ENCODE measurements around the gene TENM4.

Gene TENM4

DNA sequence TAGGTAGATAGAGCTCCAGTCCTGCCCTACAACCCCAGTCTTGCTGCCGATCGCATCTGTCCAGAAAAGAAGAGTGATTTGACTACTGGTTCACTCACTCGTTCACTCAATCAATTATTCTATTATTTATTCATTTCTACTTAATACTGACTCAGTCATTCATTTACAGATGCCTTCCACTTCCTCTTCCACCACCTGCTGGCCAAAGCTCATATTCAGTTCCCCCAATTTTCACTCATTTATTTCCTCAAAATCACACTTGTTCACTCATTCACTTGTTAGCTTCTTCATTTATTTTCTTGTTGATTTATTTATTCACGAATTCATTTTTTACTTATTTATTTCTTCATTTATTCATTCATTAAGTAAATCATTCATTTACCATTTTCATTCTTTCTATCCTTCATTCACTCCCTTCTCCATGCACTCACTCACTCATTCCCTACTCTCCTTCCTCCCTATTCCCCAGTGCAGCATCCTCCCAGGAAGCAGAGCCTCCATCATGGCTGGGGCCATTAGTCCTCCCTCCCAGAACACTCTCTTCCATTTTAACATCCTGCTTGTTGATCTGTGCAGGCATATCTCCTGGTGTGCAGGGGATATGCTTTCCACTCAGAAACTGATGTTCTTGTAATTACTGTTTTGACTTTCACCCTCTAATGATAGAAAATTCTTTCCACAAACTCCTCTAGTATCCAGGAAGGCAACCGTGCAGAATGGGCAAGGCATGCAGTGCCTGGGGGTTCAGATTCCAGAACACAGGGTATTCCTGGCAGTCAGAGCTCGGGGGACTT, 281.0 kb downstream of the TENM4 start:
- Histone ChIP-seq H3K9ac (ENCODE audit: low read depth in 1 of 2, low read length in 2 of 2) (no peak overlapping the region), H3K36me3 (ENCODE audit: control insufficient read depth in 1 of 2, insufficient read depth in 2 of 2, low read length in 2 of 2) (no peaks in the 10 kb centered on the region), H3K27ac (ENCODE audit: low read depth, low read length) (no peak overlapping the region), H3K4me1 (ENCODE audit: control insufficient read depth in 1 of 2, insufficient read depth in 2 of 2, low read length in 2 of 2) (no peaks in the 10 kb centered on the region), H3K4me3 (ENCODE audit: low read depth in 1 of 2, low read length in 2 of 2) (no peak overlapping the region), H3K27me3 (ENCODE audit: control insufficient read depth in 1 of 2, insufficient read depth in 2 of 2, low read length in 2 of 2) (no peaks in the 10 kb centered on the region), H3K9me3 (ENCODE audit: control insufficient read depth in 1 of 2, low read length in 2 of 2) (no peaks in the 10 kb centered on the region)

- H3K27me3 ChIP-seq (ENCODE audit: control insufficient read depth in 1 of 2, insufficient read depth in 2 of 2, low read length in 2 of 2) = no peaks in the 10 kb centered on the region
- no peaks in the 10 kb centered on the region for H3K9me3 ChIP-seq (ENCODE audit: control insufficient read depth in 1 of 2, low read length in 2 of 2)
- H3K27ac ChIP-seq (ENCODE audit: low read depth, low read length) = no peak overlapping the region
- no peak overlapping the region for H3K4me3 ChIP-seq (ENCODE audit: low read depth in 1 of 2, low read length in 2 of 2)
- H3K4me1 ChIP-seq (ENCODE audit: control insufficient read depth in 1 of 2, insufficient read depth in 2 of 2, low read length in 2 of 2) = no peaks in the 10 kb centered on the region
- H3K36me3 ChIP-seq (ENCODE audit: control insufficient read depth in 1 of 2, insufficient read depth in 2 of 2, low read length in 2 of 2) = no peaks in the 10 kb centered on the region
- H3K9ac ChIP-seq (ENCODE audit: low read depth in 1 of 2, low read length in 2 of 2) = no peak overlapping the region
These were observed 283.1 kb downstream of the TENM4 start for GRCh38 chr11:79157738-79158137.

- no peak overlapping the region for H3K9ac ChIP-seq (ENCODE audit: low read depth in 1 of 2, low read length in 2 of 2)
- no peak overlapping the region for H3K27ac ChIP-seq (ENCODE audit: low read depth, low read length)
- peaks cover 0 to 4% of the 10 kb centered on the region in 2 donors for H3K27me3 ChIP-seq (ENCODE audit: control insufficient read depth in 1 of 2, insufficient read depth in 2 of 2, low read length in 2 of 2)
- no peaks in the 10 kb centered on the region for H3K36me3 ChIP-seq (ENCODE audit: control insufficient read depth in 1 of 2, insufficient read depth in 2 of 2, low read length in 2 of 2)
- H3K9me3 ChIP-seq (ENCODE audit: control insufficient read depth in 1 of 2, low read length in 2 of 2) = no peaks in the 10 kb centered on the region
- no peak overlapping the region for H3K4me3 ChIP-seq (ENCODE audit: low read depth in 1 of 2, low read length in 2 of 2)
- no peaks in the 10 kb centered on the region for H3K4me1 ChIP-seq (ENCODE audit: control insufficient read depth in 1 of 2, insufficient read depth in 2 of 2, low read length in 2 of 2)
These were observed 284.8 kb downstream of the TENM4 start for GRCh38 chr11:79156031-79156430.

DNA sequence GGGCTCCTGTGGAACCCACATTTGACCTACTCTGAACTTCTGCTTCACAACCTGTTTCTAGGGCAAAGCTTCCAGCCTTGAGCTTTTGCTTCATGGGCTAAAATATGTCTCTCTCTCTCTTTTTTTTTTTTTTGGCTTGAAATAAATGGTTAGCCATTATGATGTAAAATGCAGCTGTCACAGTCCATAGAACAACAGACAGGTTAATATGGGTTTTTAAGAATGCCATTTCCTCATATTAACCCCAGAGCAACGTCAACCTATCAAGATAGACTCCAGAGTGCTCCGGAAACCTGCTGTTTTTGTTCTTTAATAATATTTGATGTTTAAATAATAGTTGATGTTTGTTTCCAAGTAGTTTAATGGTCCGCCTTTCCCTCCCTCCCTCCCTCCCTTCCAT, 285.6 kb downstream of the TENM4 start:
- Histone ChIP-seq H3K9ac (ENCODE audit: low read depth in 1 of 2, low read length in 2 of 2) (no peak overlapping the region), H3K4me1 (ENCODE audit: control insufficient read depth in 1 of 2, insufficient read depth in 2 of 2, low read length in 2 of 2) (no peaks in the 10 kb centered on the region), H3K27me3 (ENCODE audit: control insufficient read depth in 1 of 2, insufficient read depth in 2 of 2, low read length in 2 of 2) (peaks cover 0 to 4% of the 10 kb centered on the region in 2 donors), H3K36me3 (ENCODE audit: control insufficient read depth in 1 of 2, insufficient read depth in 2 of 2, low read length in 2 of 2) (no peaks in the 10 kb centered on the region), H3K4me3 (ENCODE audit: low read depth in 1 of 2, low read length in 2 of 2) (no peak overlapping the region), H3K27ac (ENCODE audit: low read depth, low read length) (no peak overlapping the region), H3K9me3 (ENCODE audit: control insufficient read depth in 1 of 2, low read length in 2 of 2) (no peaks in the 10 kb centered on the region)

DNA sequence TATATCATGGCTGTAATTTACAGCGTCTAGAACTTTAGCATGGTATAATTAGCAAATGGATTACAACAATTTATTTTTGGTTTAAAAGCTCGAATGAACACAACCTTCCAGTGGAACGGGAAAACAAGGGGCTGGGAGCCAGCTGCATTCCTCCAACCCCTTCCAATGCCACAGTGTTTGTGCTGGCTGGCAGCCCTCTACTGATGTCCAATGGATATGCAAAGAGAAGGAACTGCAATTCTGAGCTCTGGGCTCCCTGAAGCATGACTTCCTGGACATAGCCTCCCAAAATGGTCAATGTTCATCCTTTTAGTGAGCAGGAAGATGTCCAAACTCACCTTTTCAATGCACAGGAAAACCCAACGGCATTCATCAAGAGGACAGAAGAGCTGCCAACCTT, 288.3 kb downstream of the TENM4 start:
- H3K27ac ChIP-seq (ENCODE audit: low read depth, low read length) = no peak overlapping the region
- H3K27me3 ChIP-seq (ENCODE audit: control insufficient read depth in 1 of 2, insufficient read depth in 2 of 2, low read length in 2 of 2) = peaks cover 0 to 4% of the 10 kb centered on the region in 2 donors
- H3K9me3 ChIP-seq (ENCODE audit: control insufficient read depth in 1 of 2, low read length in 2 of 2) = no peaks in the 10 kb centered on the region
- no peaks in the 10 kb centered on the region for H3K36me3 ChIP-seq (ENCODE audit: control insufficient read depth in 1 of 2, insufficient read depth in 2 of 2, low read length in 2 of 2)
- H3K4me1 ChIP-seq (ENCODE audit: control insufficient read depth in 1 of 2, insufficient read depth in 2 of 2, low read length in 2 of 2) = no peaks in the 10 kb centered on the region
- H3K4me3 ChIP-seq (ENCODE audit: low read depth in 1 of 2, low read length in 2 of 2) = no peak overlapping the region
- H3K9ac ChIP-seq (ENCODE audit: low read depth in 1 of 2, low read length in 2 of 2) = no peak overlapping the region

DNA sequence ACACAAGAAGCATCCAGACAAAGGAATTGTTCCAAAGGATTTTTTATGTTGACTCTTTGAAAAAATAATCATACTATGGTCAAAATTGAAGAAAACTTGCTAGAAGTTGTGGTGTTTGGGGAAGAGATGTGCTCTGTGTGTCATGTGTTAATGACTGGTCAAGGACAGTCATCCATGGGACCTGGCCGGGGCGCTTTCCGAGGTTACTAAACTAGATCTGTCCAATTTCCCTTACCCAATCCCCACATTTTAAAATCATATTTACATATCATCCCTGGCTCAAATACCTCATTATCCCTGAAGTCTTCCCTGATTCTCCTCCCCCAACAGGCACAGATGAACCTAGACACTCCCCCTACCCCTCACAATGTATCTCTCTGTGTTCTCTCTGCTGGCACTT, 289.4 kb downstream of the TENM4 start:
- Histone ChIP-seq H3K9me3 (ENCODE audit: control insufficient read depth in 1 of 2, low read length in 2 of 2) (no peaks in the 10 kb centered on the region), H3K9ac (ENCODE audit: low read depth in 1 of 2, low read length in 2 of 2) (no peak overlapping the region), H3K27me3 (ENCODE audit: control insufficient read depth in 1 of 2, insufficient read depth in 2 of 2, low read length in 2 of 2) (peaks cover 0 to 4% of the 10 kb centered on the region in 2 donors), H3K27ac (ENCODE audit: low read depth, low read length) (no peak overlapping the region), H3K4me1 (ENCODE audit: control insufficient read depth in 1 of 2, insufficient read depth in 2 of 2, low read length in 2 of 2) (no peaks in the 10 kb centered on the region), H3K36me3 (ENCODE audit: control insufficient read depth in 1 of 2, insufficient read depth in 2 of 2, low read length in 2 of 2) (no peaks in the 10 kb centered on the region), H3K4me3 (ENCODE audit: low read depth in 1 of 2, low read length in 2 of 2) (no peak overlapping the region)

GRCh38 chr11:79150966-79151365, 289.9 kb downstream of the TENM4 start:
- Histone ChIP-seq H3K4me1 (ENCODE audit: control insufficient read depth in 1 of 2, insufficient read depth in 2 of 2, low read length in 2 of 2) (no peaks in the 10 kb centered on the region), H3K27me3 (ENCODE audit: control insufficient read depth in 1 of 2, insufficient read depth in 2 of 2, low read length in 2 of 2) (peaks cover 0 to 4% of the 10 kb centered on the region in 2 donors), H3K4me3 (ENCODE audit: low read depth in 1 of 2, low read length in 2 of 2) (no peak overlapping the region), H3K27ac (ENCODE audit: low read depth, low read length) (no peak overlapping the region), H3K9ac (ENCODE audit: low read depth in 1 of 2, low read length in 2 of 2) (no peak overlapping the region), H3K9me3 (ENCODE audit: control insufficient read depth in 1 of 2, low read length in 2 of 2) (no peaks in the 10 kb centered on the region), H3K36me3 (ENCODE audit: control insufficient read depth in 1 of 2, insufficient read depth in 2 of 2, low read length in 2 of 2) (no peaks in the 10 kb centered on the region)

DNA sequence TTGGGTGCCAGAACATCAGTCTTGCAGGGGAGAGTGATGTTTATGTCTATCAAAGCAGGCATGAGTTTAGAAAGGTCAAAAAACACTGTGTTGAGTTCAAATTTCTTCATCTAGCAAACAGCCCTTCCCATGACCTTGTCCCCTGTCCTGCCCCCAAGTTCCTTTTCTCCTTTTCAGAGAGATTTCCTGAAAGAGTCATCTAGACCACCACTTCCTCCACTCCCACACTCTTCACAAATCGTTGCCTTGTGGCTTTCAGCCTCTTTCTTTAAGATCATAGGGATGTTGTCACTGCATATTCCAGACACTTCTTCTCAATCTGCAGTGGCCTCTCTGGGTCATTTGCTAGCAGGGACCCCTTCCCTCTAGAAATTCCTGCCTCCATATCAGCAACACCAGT, 290.5 kb downstream of the TENM4 start:
- H3K36me3 ChIP-seq (ENCODE audit: control insufficient read depth in 1 of 2, insufficient read depth in 2 of 2, low read length in 2 of 2) = no peaks in the 10 kb centered on the region
- no peaks in the 10 kb centered on the region for H3K4me1 ChIP-seq (ENCODE audit: control insufficient read depth in 1 of 2, insufficient read depth in 2 of 2, low read length in 2 of 2)
- H3K9ac ChIP-seq (ENCODE audit: low read depth in 1 of 2, low read length in 2 of 2) = no peak overlapping the region
- no peak overlapping the region for H3K27ac ChIP-seq (ENCODE audit: low read depth, low read length)
- H3K27me3 ChIP-seq (ENCODE audit: control insufficient read depth in 1 of 2, insufficient read depth in 2 of 2, low read length in 2 of 2) = peaks cover 0 to 4% of the 10 kb centered on the region in 2 donors
- no peak overlapping the region for H3K4me3 ChIP-seq (ENCODE audit: low read depth in 1 of 2, low read length in 2 of 2)
- no peaks in the 10 kb centered on the region for H3K9me3 ChIP-seq (ENCODE audit: control insufficient read depth in 1 of 2, low read length in 2 of 2)

DNA sequence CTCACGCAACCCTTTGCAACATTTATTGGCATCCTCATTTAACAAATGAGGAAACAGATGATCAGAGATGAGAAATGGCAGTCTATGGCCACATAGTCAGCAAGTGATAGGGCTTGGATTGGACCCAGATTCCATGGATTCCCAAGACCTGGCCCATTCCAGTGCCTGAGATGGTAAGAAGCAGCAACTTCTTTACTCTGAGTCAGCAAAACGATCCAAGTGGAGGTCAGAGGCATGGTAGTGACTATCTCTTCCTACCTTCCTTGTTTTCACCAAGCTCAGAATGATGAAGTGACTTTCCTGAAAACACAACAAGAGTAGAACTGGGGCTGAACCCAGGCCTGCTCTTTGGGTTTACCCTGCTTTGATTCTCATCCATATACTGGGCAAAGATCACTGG, 293.1 kb downstream of the TENM4 start:
- Histone ChIP-seq H3K4me3 (ENCODE audit: low read depth in 1 of 2, low read length in 2 of 2) (no peak overlapping the region), H3K9me3 (ENCODE audit: control insufficient read depth in 1 of 2, low read length in 2 of 2) (no peaks in the 10 kb centered on the region), H3K9ac (ENCODE audit: low read depth in 1 of 2, low read length in 2 of 2) (no peak overlapping the region), H3K27ac (ENCODE audit: low read depth, low read length) (no peak overlapping the region), H3K36me3 (ENCODE audit: control insufficient read depth in 1 of 2, insufficient read depth in 2 of 2, low read length in 2 of 2) (no peaks in the 10 kb centered on the region), H3K4me1 (ENCODE audit: control insufficient read depth in 1 of 2, insufficient read depth in 2 of 2, low read length in 2 of 2) (no peaks in the 10 kb centered on the region), H3K27me3 (ENCODE audit: control insufficient read depth in 1 of 2, insufficient read depth in 2 of 2, low read length in 2 of 2) (peaks cover 0 to 4% of the 10 kb centered on the region in 2 donors)

- Histone ChIP-seq H3K4me3 (ENCODE audit: low read depth in 1 of 2, low read length in 2 of 2) (no peak overlapping the region), H3K27ac (ENCODE audit: low read depth, low read length) (no peak overlapping the region), H3K9me3 (ENCODE audit: control insufficient read depth in 1 of 2, low read length in 2 of 2) (no peaks in the 10 kb centered on the region), H3K9ac (ENCODE audit: low read depth in 1 of 2, low read length in 2 of 2) (no peak overlapping the region), H3K36me3 (ENCODE audit: control insufficient read depth in 1 of 2, insufficient read depth in 2 of 2, low read length in 2 of 2) (no peaks in the 10 kb centered on the region), H3K27me3 (ENCODE audit: control insufficient read depth in 1 of 2, insufficient read depth in 2 of 2, low read length in 2 of 2) (peaks cover 0 to 4% of the 10 kb centered on the region in 2 donors), H3K4me1 (ENCODE audit: control insufficient read depth in 1 of 2, insufficient read depth in 2 of 2, low read length in 2 of 2) (no peaks in the 10 kb centered on the region)
These were observed 293.8 kb downstream of the TENM4 start for GRCh38 chr11:79147011-79147410.

All from duodenal mucosa (tissue), 2 donors.